Panc1 (cell line): ENCODE results near the gene MAST4.

Experiments
- CTCF ChIP-seq: fragments of 450-650 bp; IDR thresholded peaks from 2 replicates; pipeline ENCODE4 v1.5.1; 2017; ENCODE audit warnings: mild to moderate bottlenecking
- POLR2AphosphoS5 ChIP-seq: IDR thresholded peaks from 2 replicates; pipeline ENCODE4 v1.6.1; 2012; ENCODE audit warnings: mild to moderate bottlenecking, low read depth, low read length, moderate library complexity
- TCF7L2 ChIP-seq: IDR thresholded peaks from 2 replicates; pipeline ENCODE4 v1.6.1; 2011; ENCODE audit warnings: mild to moderate bottlenecking, low read depth, low read length, inconsistent platforms
- TF ChIP-seq, protein P1 (sequence below), 2 experiments: IDR thresholded peaks; 2 replicates each; pipeline ENCODE4 v1.6.1; 2011 to 2012; ENCODE audit warnings: low read depth in 2 of 2, control low read depth in 1 of 2, low read length in 1 of 2, mild to moderate bottlenecking in 1 of 2, moderate library complexity in 1 of 2; ENCODE audit not compliant: insufficient read depth in 1 of 2

GRCh38 chr5:66912787-66913186 lies 316.6 kb downstream of the MAST4 start:
- TF ChIP-seq, protein P1, sequence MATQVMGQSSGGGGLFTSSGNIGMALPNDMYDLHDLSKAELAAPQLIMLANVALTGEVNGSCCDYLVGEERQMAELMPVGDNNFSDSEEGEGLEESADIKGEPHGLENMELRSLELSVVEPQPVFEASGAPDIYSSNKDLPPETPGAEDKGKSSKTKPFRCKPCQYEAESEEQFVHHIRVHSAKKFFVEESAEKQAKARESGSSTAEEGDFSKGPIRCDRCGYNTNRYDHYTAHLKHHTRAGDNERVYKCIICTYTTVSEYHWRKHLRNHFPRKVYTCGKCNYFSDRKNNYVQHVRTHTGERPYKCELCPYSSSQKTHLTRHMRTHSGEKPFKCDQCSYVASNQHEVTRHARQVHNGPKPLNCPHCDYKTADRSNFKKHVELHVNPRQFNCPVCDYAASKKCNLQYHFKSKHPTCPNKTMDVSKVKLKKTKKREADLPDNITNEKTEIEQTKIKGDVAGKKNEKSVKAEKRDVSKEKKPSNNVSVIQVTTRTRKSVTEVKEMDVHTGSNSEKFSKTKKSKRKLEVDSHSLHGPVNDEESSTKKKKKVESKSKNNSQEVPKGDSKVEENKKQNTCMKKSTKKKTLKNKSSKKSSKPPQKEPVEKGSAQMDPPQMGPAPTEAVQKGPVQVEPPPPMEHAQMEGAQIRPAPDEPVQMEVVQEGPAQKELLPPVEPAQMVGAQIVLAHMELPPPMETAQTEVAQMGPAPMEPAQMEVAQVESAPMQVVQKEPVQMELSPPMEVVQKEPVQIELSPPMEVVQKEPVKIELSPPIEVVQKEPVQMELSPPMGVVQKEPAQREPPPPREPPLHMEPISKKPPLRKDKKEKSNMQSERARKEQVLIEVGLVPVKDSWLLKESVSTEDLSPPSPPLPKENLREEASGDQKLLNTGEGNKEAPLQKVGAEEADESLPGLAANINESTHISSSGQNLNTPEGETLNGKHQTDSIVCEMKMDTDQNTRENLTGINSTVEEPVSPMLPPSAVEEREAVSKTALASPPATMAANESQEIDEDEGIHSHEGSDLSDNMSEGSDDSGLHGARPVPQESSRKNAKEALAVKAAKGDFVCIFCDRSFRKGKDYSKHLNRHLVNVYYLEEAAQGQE (IDR thresholded peaks at IDR 0.05; ENCODE audit: insufficient read depth in 1 of 2, low read depth in 2 of 2, low read length in 1 of 2): no peak
- TF ChIP-seq CTCF (no peak), POLR2AphosphoS5 (no peak), TCF7L2 (no peak)
